ENCODE results near the gene SIGLEC1. TPM values are rescaled to one million over a fixed set of nuclear protein-coding genes. Genes with fewer than 3 reads are reported as not detected.

SIGLEC1 gene
- total RNA-seq, 2 donors from 2014 or later, result 0.10 to 0.13 TPM

- peaks cover 8% of the 10 kb centered on the region for H3K36me3 Mint-ChIP-seq (ENCODE audit: low read depth)
- H3K9me3 ChIP-seq (ENCODE audit: control insufficient read depth, low read length, poor library complexity, severe bottlenecking), result no peaks in the 10 kb centered on the region
- peaks cover 13% of the 10 kb centered on the region for H3K4me1 Mint-ChIP-seq
- H3K4me3 Mint-ChIP-seq, result no peak overlapping the region
- H3K27me3 Mint-ChIP-seq, result peaks cover 67% of the 10 kb centered on the region
- ATAC-seq, result no peak
- DNase-seq, result no peak
- H3K27ac Mint-ChIP-seq, result no peak overlapping the region
These were observed 39.0 kb downstream of the SIGLEC1 start for GRCh38 chr20:3673221-3674070.

- no peak for ATAC-seq
- DNase-seq, result no peak
- H3K27me3 Mint-ChIP-seq, result peaks cover 59% of the 10 kb centered on the region
- H3K4me3 Mint-ChIP-seq, result peak overlapping the region; percentile 65
- peaks cover 8% of the 10 kb centered on the region for H3K36me3 Mint-ChIP-seq (ENCODE audit: low read depth)
- H3K4me1 Mint-ChIP-seq, result peaks cover 13% of the 10 kb centered on the region
- H3K27ac Mint-ChIP-seq, result no peak overlapping the region
- H3K9me3 ChIP-seq (ENCODE audit: control insufficient read depth, low read length, poor library complexity, severe bottlenecking), result no peaks in the 10 kb centered on the region
These were observed 39.7 kb downstream of the SIGLEC1 start for GRCh38 chr20:3672547-3673171.

- no peak for DNase-seq
- Mint-ChIP-seq H3K36me3 (ENCODE audit: low read depth) (peaks cover 8% of the 10 kb centered on the region), H3K27ac (no peak overlapping the region), H3K4me3 (peak overlapping the region; percentile 65), H3K27me3 (peaks cover 58% of the 10 kb centered on the region), H3K4me1 (peaks cover 17% of the 10 kb centered on the region)
- no peak for ATAC-seq
- H3K9me3 ChIP-seq (ENCODE audit: control insufficient read depth, low read length, poor library complexity, severe bottlenecking), result no peaks in the 10 kb centered on the region
These were observed 40.3 kb downstream of the SIGLEC1 start for GRCh38 chr20:3671986-3672546.

- ATAC-seq, result no peak
- no peaks in the 10 kb centered on the region for H3K9me3 ChIP-seq (ENCODE audit: control insufficient read depth, low read length, poor library complexity, severe bottlenecking)
- DNase-seq, result no peak
- peaks cover 8% of the 10 kb centered on the region for H3K36me3 Mint-ChIP-seq (ENCODE audit: low read depth)
- peaks cover 50% of the 10 kb centered on the region for H3K27me3 Mint-ChIP-seq
- no peak overlapping the region for H3K27ac Mint-ChIP-seq
- H3K4me1 Mint-ChIP-seq, result peaks cover 19% of the 10 kb centered on the region
- no peak overlapping the region for H3K4me3 Mint-ChIP-seq
These were observed 41.5 kb downstream of the SIGLEC1 start for GRCh38 chr20:3670945-3671344.

- peaks cover 46% of the 10 kb centered on the region for H3K27me3 Mint-ChIP-seq
These were observed 41.9 kb downstream of the SIGLEC1 start for GRCh38 chr20:3670511-3670910.

GRCh38 chr20:3669710-3670367, 42.6 kb downstream of the SIGLEC1 start:
- DNase-seq (no peak), ATAC-seq (no peak)
- no peaks in the 10 kb centered on the region for H3K9me3 ChIP-seq (ENCODE audit: control insufficient read depth, low read length, poor library complexity, severe bottlenecking)
- H3K4me3 Mint-ChIP-seq, result no peak overlapping the region
- peaks cover 40% of the 10 kb centered on the region for H3K27me3 Mint-ChIP-seq
- no peak overlapping the region for H3K27ac Mint-ChIP-seq
- H3K4me1 Mint-ChIP-seq, result peaks cover 18% of the 10 kb centered on the region
- H3K36me3 Mint-ChIP-seq (ENCODE audit: low read depth), result peaks cover 3% of the 10 kb centered on the region

More at GRCh38 chr20:3670511-3670910, 41.9 kb downstream of the SIGLEC1 start:
- Mint-ChIP-seq H3K4me1 (peaks cover 20% of the 10 kb centered on the region), H3K27ac (no peak overlapping the region), H3K4me3 (no peak overlapping the region), H3K36me3 (ENCODE audit: low read depth) (peaks cover 7% of the 10 kb centered on the region)
- no peak for ATAC-seq
- no peaks in the 10 kb centered on the region for H3K9me3 ChIP-seq (ENCODE audit: control insufficient read depth, low read length, poor library complexity, severe bottlenecking)
- DNase-seq, result no peak

- DNase-seq, result no peak
- H3K9me3 ChIP-seq (ENCODE audit: control insufficient read depth, low read length, poor library complexity, severe bottlenecking), result no peaks in the 10 kb centered on the region
- ATAC-seq, result no peak
- peaks cover 40% of the 10 kb centered on the region for H3K27me3 Mint-ChIP-seq
- H3K27ac Mint-ChIP-seq, result no peak overlapping the region
- peaks cover 23% of the 10 kb centered on the region for H3K4me1 Mint-ChIP-seq
- peak overlapping the region; percentile 19 for H3K4me3 Mint-ChIP-seq
- peaks cover 3% of the 10 kb centered on the region for H3K36me3 Mint-ChIP-seq (ENCODE audit: low read depth)
These were observed 44.9 kb downstream of the SIGLEC1 start for GRCh38 chr20:3667434-3668037.

GRCh38 chr20:3663858-3664257, 48.5 kb downstream of the SIGLEC1 start:
- no peak overlapping the region for H3K4me3 Mint-ChIP-seq

GRCh38 chr20:3663031-3663701, 49.2 kb downstream of the SIGLEC1 start, which contains the start of gene GFRA4:
TSS of gene GFRA4 (minus strand) at chr20:3663399. CDS start at chr20:3663399, 0 bp downstream.
- ATAC-seq (no peak), DNase-seq (no peak)
- H3K9me3 ChIP-seq (ENCODE audit: control insufficient read depth, low read length, poor library complexity, severe bottlenecking), result no peaks in the 10 kb centered on the region
- Mint-ChIP-seq H3K4me1 (peaks cover 27% of the 10 kb centered on the region), H3K27me3 (peaks cover 40% of the 10 kb centered on the region), H3K27ac (no peak within 1 kb of the TSS), H3K36me3 (ENCODE audit: low read depth) (no peaks in the 10 kb centered on the region), H3K4me3 (no peak within 1 kb of the TSS)

More at GRCh38 chr20:3663858-3664257, 48.5 kb downstream of the SIGLEC1 start:
- DNase-seq (no peak), ATAC-seq (no peak)
- Mint-ChIP-seq H3K27me3 (peaks cover 36% of the 10 kb centered on the region), H3K27ac (no peak overlapping the region), H3K4me1 (peaks cover 25% of the 10 kb centered on the region), H3K36me3 (ENCODE audit: low read depth) (no peaks in the 10 kb centered on the region)
- no peaks in the 10 kb centered on the region for H3K9me3 ChIP-seq (ENCODE audit: control insufficient read depth, low read length, poor library complexity, severe bottlenecking)

Other genes starting within 250 kb of the SIGLEC1 start
- gene ATRN, start 241.6 kb downstream of the SIGLEC1 start, total RNA-seq, result 10 to 100 TPM; 13.5 to 13.8 TPM
- not detected for gene GFRA4, start 49.2 kb downstream of the SIGLEC1 start, total RNA-seq
- gene ADAM33, start 30.6 kb downstream of the SIGLEC1 start, total RNA-seq, result not detected
- not detected for gene HSPA12B, start 20.1 kb upstream of the SIGLEC1 start, total RNA-seq
- 10 to 100 TPM; 13.3 to 19.0 TPM for gene ADISSP, start 55.2 kb upstream of the SIGLEC1 start, total RNA-seq
- under 1 TPM in 1 of 2 donors, not detected in 1; 0.18 TPM for gene SPEF1, start 68.8 kb upstream of the SIGLEC1 start, total RNA-seq
- 10 to 100 TPM; 36.9 to 40.2 TPM for gene CENPB, start 74.1 kb upstream of the SIGLEC1 start, total RNA-seq
- 100 to 1,000 TPM; 220 to 223 TPM for gene CDC25B, start 83.7 kb upstream of the SIGLEC1 start, total RNA-seq
- gene AP5S1, start 107.9 kb upstream of the SIGLEC1 start, total RNA-seq, result 10 to 100 TPM; 11.3 to 11.9 TPM
- 10 to 100 TPM; 20.1 to 21.1 TPM for gene MAVS, start 134.2 kb upstream of the SIGLEC1 start, total RNA-seq
- gene PANK2, start 176.8 kb upstream of the SIGLEC1 start, total RNA-seq, result 10 to 100 TPM; 47.2 to 53.0 TPM

Measured in T-helper 17 cell (primary cell).